Vagina (tissue), 2 donors: ENCODE results near the gene LORICRIN.

ENCODE experiments used
- POLR2A ChIP-seq, 2 donors: fragments of 450-650 bp; IDR thresholded peaks; one replicate each; pipeline ENCODE4 v1.6.1; 2017; ENCODE audit warnings: antibody characterized with exemption in 2 of 2, mild to moderate bottlenecking in 2 of 2, moderate library complexity in 2 of 2
- POLR2AphosphoS5 ChIP-seq, 2 donors: sonication (generic); formaldehyde crosslinking; IDR thresholded peaks; one replicate each; pipeline ENCODE4 v1.9.0; 2017; ENCODE audit warnings: antibody characterized with exemption in 2 of 2, mild to moderate bottlenecking in 2 of 2, low read depth in 1 of 2; ENCODE audit not compliant: insufficient read depth in 1 of 2
- TF ChIP-seq, protein P1 (sequence below), 3 experiments: fragments of 450-650 bp in 2 of 3; fragments of 200-600 bp in 1 of 3; sonication (generic) in 1 of 3; IDR thresholded peaks; one replicate each; pipeline ENCODE4 v1.5.1; 2017 to 2019; ENCODE audit warnings: antibody characterized with exemption in 3 of 3, mild to moderate bottlenecking in 2 of 3, moderate library complexity in 2 of 3

DNA sequence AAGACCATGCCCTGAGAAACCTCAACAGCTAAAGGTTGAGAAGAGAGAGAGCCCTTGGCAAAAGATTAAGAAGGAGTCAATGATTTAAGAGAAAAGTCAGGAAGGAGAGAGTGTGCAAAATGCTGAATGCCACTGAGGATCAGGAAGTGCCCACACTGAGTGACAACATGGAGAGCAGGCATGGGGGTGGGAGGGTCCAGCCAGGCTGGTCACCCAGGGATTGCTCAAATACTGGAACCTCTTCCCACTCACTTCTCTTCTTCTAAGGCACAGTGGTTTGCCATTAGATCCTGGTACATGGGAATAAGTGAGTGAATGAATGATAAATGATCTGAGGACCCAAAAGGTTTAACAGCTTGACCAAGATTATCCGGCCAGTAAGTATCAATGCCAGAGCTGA lies 31.0 kb upstream of the LORICRIN start:
- TF ChIP-seq, protein P1, sequence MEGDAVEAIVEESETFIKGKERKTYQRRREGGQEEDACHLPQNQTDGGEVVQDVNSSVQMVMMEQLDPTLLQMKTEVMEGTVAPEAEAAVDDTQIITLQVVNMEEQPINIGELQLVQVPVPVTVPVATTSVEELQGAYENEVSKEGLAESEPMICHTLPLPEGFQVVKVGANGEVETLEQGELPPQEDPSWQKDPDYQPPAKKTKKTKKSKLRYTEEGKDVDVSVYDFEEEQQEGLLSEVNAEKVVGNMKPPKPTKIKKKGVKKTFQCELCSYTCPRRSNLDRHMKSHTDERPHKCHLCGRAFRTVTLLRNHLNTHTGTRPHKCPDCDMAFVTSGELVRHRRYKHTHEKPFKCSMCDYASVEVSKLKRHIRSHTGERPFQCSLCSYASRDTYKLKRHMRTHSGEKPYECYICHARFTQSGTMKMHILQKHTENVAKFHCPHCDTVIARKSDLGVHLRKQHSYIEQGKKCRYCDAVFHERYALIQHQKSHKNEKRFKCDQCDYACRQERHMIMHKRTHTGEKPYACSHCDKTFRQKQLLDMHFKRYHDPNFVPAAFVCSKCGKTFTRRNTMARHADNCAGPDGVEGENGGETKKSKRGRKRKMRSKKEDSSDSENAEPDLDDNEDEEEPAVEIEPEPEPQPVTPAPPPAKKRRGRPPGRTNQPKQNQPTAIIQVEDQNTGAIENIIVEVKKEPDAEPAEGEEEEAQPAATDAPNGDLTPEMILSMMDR (IDR thresholded peaks at IDR 0.05) = no peak
- no peak for TF ChIP-seq POLR2AphosphoS5 (IDR thresholded peaks at IDR 0.05; ENCODE audit: insufficient read depth in 1 of 2, low read depth in 1 of 2)
- no peak for TF ChIP-seq POLR2A (IDR thresholded peaks at IDR 0.05)
